ENCODE measurements around the gene APEH. TPM values are rescaled to one million over a fixed set of nuclear protein-coding genes. Genes with fewer than 3 reads are reported as not detected.
A peak's percentile ranks its signal among the peaks of the same experiment; 100 is the strongest.

APEH gene
- total RNA-seq (100 to 1,000 TPM; 130 to 136 TPM), polyA plus RNA-seq (100 to 1,000 TPM; 100 to 140 TPM)

DNA sequence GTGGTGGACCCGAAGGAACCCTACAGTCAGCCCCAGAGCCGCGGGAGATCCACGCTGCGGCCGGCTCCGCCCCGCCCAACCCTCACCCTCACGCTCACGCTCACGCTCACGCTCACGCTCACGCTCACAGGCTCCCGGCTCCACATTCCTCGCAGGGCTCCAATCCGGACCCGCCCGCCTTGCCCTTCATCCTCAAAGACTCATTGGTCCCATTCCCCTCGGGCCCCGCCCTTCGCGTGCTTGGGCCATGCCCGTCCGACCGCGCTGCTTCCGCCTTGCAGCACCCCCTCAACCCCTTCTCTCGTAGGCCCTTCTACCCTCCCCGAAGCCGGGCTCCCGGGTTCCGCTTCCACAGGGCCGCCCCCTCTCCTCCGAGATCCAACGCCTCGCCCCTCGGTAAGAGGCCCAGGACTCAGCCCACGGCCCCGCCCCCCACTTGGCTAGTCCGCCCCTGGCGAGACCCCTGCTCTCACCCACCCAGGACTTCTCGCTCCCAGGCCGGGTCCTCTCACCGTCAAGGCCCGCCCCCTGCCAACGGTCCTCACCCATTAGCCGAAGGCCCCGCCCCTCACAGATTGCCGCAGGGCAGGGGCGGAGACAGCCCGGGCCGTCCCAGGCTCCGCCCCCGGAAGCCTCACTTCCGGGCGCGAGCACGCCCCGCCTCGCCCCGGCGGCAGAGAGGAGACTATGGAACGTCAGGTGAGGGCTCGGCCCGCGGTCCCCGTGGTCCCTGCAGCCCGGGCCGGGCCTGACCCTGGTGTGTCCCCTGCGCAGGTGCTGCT lies at the start of gene APEH:
APEH (plus strand) TSS at position 637 of the 782 bp plus-strand sequence; CDS start at position 688, 51 bp downstream.
- peaks cover 24 to 36% of the 10 kb centered on the region in 2 donors for H3K36me3 Mint-ChIP-seq
- H3K36me3 ChIP-seq (ENCODE audit: insufficient read depth, low read length), result peaks cover 32% of the 10 kb centered on the region
- ChIA-PET POLR2A (ENCODE audit: partially characterized antibody) (interaction anchor here (0.8 to 4.0 kb wide), 4 partner anchors 15 to 334 kb away, joined by 3 to 85 read pairs (median 4); partner anchors contain the start of genes DAG1, MST1 and USP4), CTCF (ENCODE audit: partially characterized antibody) (interaction anchor here (0.8 to 5.3 kb wide), 4 partner anchors 13 to 220 kb away, joined by 3 to 319 read pairs (median 5); no protein-coding TSS in a partner anchor)
- H3K4me1 ChIP-seq (ENCODE audit: insufficient read depth, low read length), result peaks cover 32% of the 10 kb centered on the region
- peak; percentile 98 to 99 (median 98) for DNase-seq
- peak within 1 kb of the TSS; percentile 77 for H3K27ac ChIP-seq (ENCODE audit: low read depth, low read length)
- H3K27me3 Mint-ChIP-seq, result no peaks in the 10 kb centered on the region
- intact Hi-C loops (cut with micrococcal nuclease), result loop anchor here (1.0 to 10.0 kb wide), 6 partner anchors 15 to 332 kb away; partner anchors contain the start of genes DAG1, GMPPB, MST1 and RBM6
- H3K27me3 ChIP-seq (ENCODE audit: insufficient read depth, low read length), result no peaks in the 10 kb centered on the region
- H3K4me3 ChIP-seq (ENCODE audit: low read length in 2 of 2), result peak within 1 kb of the TSS; percentile 48 to 75
- H3K9me3 ChIP-seq (ENCODE audit: control insufficient read depth in 1 of 2, low read length in 2 of 2), result no peaks in the 10 kb centered on the region
- H3K27ac Mint-ChIP-seq, result peak within 1 kb of the TSS; percentile 97 to 99 (median 98)
- H3K4me1 Mint-ChIP-seq, result peaks cover 20 to 50% (median 34%) of the 10 kb centered on the region in 4 donors
- H3K4me3 Mint-ChIP-seq, result peak within 1 kb of the TSS; percentile 90 to 99 (median 94)
- no peaks in the 10 kb centered on the region for H3K9me3 Mint-ChIP-seq

DNA sequence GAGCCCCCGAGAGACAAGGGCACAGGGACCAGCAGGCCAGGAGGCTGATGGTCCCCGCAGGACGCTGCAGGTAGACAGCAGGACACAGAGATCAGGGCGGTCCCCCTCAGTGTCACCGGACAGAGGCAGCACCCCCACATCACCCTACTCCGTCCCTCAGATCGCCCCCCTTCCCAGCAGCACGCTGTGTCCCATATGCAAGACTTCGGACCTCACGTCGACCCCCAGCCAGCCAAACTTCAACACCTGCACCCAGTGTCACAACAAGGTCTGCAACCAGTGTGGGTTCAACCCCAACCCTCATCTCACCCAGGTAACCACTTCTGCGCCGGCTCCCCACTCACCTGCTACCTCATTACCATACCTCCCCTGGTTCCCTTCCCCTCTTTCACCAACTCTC lies 49.1 kb upstream of the APEH start:
- Mint-ChIP-seq H3K4me1 (no peaks in the 10 kb centered on the region), H3K4me3 (no peak overlapping the region), H3K9me3 (no peaks in the 10 kb centered on the region), H3K36me3 (no peaks in the 10 kb centered on the region), H3K27me3 (peaks cover 0 to 5% of the 10 kb centered on the region in 2 donors), H3K27ac (no peak overlapping the region)
- H3K27me3 ChIP-seq (ENCODE audit: insufficient read depth, low read length), result no peaks in the 10 kb centered on the region
- POLR2A ChIA-PET (ENCODE audit: partially characterized antibody), result no interaction called here
- CTCF ChIA-PET (ENCODE audit: partially characterized antibody), result no interaction called here
- H3K4me3 ChIP-seq (ENCODE audit: low read length in 2 of 2), result no peak overlapping the region
- H3K9me3 ChIP-seq (ENCODE audit: control insufficient read depth in 1 of 2, low read length in 2 of 2), result no peaks in the 10 kb centered on the region
- no peak for DNase-seq
- no peaks in the 10 kb centered on the region for H3K36me3 ChIP-seq (ENCODE audit: insufficient read depth, low read length)
- intact Hi-C loops (cut with micrococcal nuclease), result no loop called here
- H3K27ac ChIP-seq (ENCODE audit: low read depth, low read length), result no peak overlapping the region
- H3K4me1 ChIP-seq (ENCODE audit: insufficient read depth, low read length), result no peaks in the 10 kb centered on the region

DNA sequence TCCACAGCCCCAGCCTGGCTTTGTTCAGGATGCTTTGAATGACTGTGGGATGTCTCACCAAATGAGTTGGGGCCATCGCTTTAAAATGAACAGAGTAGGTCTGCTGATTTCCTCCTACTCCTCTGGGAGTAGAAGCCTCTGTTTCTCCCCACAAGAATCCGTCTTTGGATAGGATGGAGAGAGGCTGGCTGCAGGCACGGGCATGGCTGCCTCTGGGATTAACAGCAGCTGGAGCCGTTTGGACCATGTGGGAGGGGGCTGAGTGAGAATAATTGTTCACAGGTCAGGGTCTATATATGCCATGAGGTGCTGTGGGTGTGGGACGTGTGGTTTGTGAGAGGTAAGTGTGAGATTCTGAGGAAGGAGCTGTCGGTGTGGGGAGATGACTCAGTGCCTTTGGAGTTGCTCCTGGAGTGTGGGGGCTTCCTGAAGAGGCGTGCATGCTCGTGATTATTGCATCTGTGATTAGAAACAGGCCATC lies 48.0 kb upstream of the APEH start:
- no peaks in the 10 kb centered on the region for H3K36me3 ChIP-seq (ENCODE audit: insufficient read depth, low read length)
- no peaks in the 10 kb centered on the region for H3K4me1 Mint-ChIP-seq
- no peak overlapping the region for H3K4me3 Mint-ChIP-seq
- H3K36me3 Mint-ChIP-seq, result no peaks in the 10 kb centered on the region
- no peaks in the 10 kb centered on the region for H3K4me1 ChIP-seq (ENCODE audit: insufficient read depth, low read length)
- H3K27ac ChIP-seq (ENCODE audit: low read depth, low read length), result no peak overlapping the region
- no peak for DNase-seq
- CTCF ChIA-PET (ENCODE audit: partially characterized antibody), result no interaction called here
- no peak overlapping the region for H3K27ac Mint-ChIP-seq
- peaks cover 0 to 5% of the 10 kb centered on the region in 2 donors for H3K27me3 Mint-ChIP-seq
- POLR2A ChIA-PET (ENCODE audit: partially characterized antibody), result no interaction called here
- no peak overlapping the region for H3K4me3 ChIP-seq (ENCODE audit: low read length in 2 of 2)
- intact Hi-C loops (cut with micrococcal nuclease), result no loop called here
- H3K27me3 ChIP-seq (ENCODE audit: insufficient read depth, low read length), result no peaks in the 10 kb centered on the region
- H3K9me3 Mint-ChIP-seq, result peaks cover 0 to 3% (median under 1%) of the 10 kb centered on the region in 8 donors
- no peaks in the 10 kb centered on the region for H3K9me3 ChIP-seq (ENCODE audit: control insufficient read depth in 1 of 2, low read length in 2 of 2)

DNA sequence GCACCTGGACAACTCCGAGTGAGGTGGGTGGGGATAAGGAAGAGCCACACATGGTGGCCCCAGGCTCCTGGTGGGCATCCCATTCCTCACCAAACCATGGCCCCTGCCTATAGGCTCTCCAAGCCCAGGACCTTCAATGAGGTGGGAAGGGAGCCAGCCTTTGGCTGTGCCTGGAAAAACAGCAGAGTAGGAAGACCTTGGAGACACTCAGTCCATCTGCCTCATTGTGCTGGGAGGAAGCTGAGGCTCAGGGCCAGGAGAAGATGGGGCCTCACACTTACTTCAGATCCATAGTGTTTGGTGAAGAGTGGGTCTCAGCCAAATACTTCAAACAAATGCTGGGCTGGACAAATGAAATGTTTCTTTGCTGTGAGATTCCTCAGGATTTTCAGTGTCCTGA lies 47.4 kb upstream of the APEH start:
- H3K9me3 ChIP-seq (ENCODE audit: control insufficient read depth in 1 of 2, low read length in 2 of 2), result no peaks in the 10 kb centered on the region
- H3K9me3 Mint-ChIP-seq, result peaks cover 0 to 3% (median under 1%) of the 10 kb centered on the region in 8 donors
- H3K4me3 ChIP-seq (ENCODE audit: low read length in 2 of 2), result no peak overlapping the region
- no peak for DNase-seq
- peaks cover 0 to 5% of the 10 kb centered on the region in 2 donors for H3K27me3 Mint-ChIP-seq
- no peaks in the 10 kb centered on the region for H3K4me1 ChIP-seq (ENCODE audit: insufficient read depth, low read length)
- no peaks in the 10 kb centered on the region for H3K4me1 Mint-ChIP-seq
- no peak overlapping the region for H3K4me3 Mint-ChIP-seq
- CTCF ChIA-PET (ENCODE audit: partially characterized antibody), result no interaction called here
- POLR2A ChIA-PET (ENCODE audit: partially characterized antibody), result no interaction called here
- no peak overlapping the region for H3K27ac ChIP-seq (ENCODE audit: low read depth, low read length)
- intact Hi-C loops (cut with micrococcal nuclease), result no loop called here
- no peak overlapping the region for H3K27ac Mint-ChIP-seq
- no peaks in the 10 kb centered on the region for H3K27me3 ChIP-seq (ENCODE audit: insufficient read depth, low read length)
- no peaks in the 10 kb centered on the region for H3K36me3 ChIP-seq (ENCODE audit: insufficient read depth, low read length)
- no peaks in the 10 kb centered on the region for H3K36me3 Mint-ChIP-seq

DNA sequence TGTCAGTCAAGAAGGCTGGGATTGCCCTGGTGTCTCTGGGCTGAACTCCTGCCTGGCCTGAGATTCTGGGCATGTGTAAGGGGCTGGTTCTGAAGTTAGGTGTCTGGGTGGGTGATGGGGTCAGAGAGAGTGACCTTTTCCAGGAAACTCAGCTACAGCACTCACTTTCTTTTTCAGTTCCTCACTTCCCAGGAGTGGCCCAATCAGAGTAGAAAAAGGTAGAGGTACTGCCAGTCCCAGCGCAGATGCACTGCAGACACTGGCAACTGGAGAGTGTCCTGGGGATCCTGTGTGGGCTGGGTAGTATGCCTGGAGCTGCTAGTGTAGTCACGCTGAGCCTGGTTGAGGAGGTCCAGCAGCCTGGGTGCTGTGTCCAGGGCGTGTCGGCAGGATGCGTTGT lies 46.5 kb upstream of the APEH start:
- Mint-ChIP-seq H3K9me3 (peaks cover 0 to 3% (median under 1%) of the 10 kb centered on the region in 8 donors), H3K27me3 (peaks cover 0 to 9% of the 10 kb centered on the region in 2 donors), H3K36me3 (no peaks in the 10 kb centered on the region), H3K4me1 (no peaks in the 10 kb centered on the region), H3K4me3 (no peak overlapping the region), H3K27ac (no peak overlapping the region)
- DNase-seq, result no peak
- intact Hi-C loops (cut with micrococcal nuclease), result no loop called here
- Histone ChIP-seq H3K4me1 (ENCODE audit: insufficient read depth, low read length) (no peaks in the 10 kb centered on the region), H3K4me3 (ENCODE audit: low read length in 2 of 2) (no peak overlapping the region), H3K36me3 (ENCODE audit: insufficient read depth, low read length) (no peaks in the 10 kb centered on the region), H3K27me3 (ENCODE audit: insufficient read depth, low read length) (no peaks in the 10 kb centered on the region), H3K27ac (ENCODE audit: low read depth, low read length) (no peak overlapping the region), H3K9me3 (ENCODE audit: control insufficient read depth in 1 of 2, low read length in 2 of 2) (no peaks in the 10 kb centered on the region)
- POLR2A ChIA-PET (ENCODE audit: partially characterized antibody), result no interaction called here
- CTCF ChIA-PET (ENCODE audit: partially characterized antibody), result no interaction called here

DNA sequence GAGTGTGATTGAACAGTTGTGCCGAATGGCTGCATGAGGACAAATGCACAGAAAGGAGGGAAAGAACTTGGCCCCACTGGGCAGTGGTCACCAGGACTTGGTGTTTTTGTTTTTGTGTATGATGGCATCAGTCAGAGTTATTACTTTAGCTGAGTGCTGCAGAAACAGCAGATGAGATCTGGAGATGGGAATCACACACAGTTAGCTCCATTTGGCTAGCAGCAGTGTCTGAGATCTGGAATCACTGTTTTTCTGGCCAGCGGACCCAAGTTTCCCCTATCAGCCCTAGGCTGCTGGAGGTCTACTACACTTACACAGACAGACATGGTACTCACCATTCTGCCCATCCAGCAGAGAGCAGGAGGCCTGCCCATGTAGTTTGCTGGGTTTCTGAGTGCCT lies 45.9 kb upstream of the APEH start:
- Histone ChIP-seq H3K36me3 (ENCODE audit: insufficient read depth, low read length) (no peaks in the 10 kb centered on the region), H3K4me1 (ENCODE audit: insufficient read depth, low read length) (no peaks in the 10 kb centered on the region), H3K27me3 (ENCODE audit: insufficient read depth, low read length) (no peaks in the 10 kb centered on the region), H3K4me3 (ENCODE audit: low read length in 2 of 2) (no peak overlapping the region), H3K9me3 (ENCODE audit: control insufficient read depth in 1 of 2, low read length in 2 of 2) (no peaks in the 10 kb centered on the region), H3K27ac (ENCODE audit: low read depth, low read length) (no peak overlapping the region)
- CTCF ChIA-PET (ENCODE audit: partially characterized antibody), result no interaction called here
- Mint-ChIP-seq H3K36me3 (no peaks in the 10 kb centered on the region), H3K9me3 (peaks cover 0 to 3% (median under 1%) of the 10 kb centered on the region in 8 donors), H3K4me3 (no peak overlapping the region), H3K27ac (no peak overlapping the region), H3K4me1 (no peaks in the 10 kb centered on the region), H3K27me3 (peaks cover 0 to 9% of the 10 kb centered on the region in 2 donors)
- intact Hi-C loops (cut with micrococcal nuclease), result no loop called here
- POLR2A ChIA-PET (ENCODE audit: partially characterized antibody), result no interaction called here
- no peak for DNase-seq

DNA sequence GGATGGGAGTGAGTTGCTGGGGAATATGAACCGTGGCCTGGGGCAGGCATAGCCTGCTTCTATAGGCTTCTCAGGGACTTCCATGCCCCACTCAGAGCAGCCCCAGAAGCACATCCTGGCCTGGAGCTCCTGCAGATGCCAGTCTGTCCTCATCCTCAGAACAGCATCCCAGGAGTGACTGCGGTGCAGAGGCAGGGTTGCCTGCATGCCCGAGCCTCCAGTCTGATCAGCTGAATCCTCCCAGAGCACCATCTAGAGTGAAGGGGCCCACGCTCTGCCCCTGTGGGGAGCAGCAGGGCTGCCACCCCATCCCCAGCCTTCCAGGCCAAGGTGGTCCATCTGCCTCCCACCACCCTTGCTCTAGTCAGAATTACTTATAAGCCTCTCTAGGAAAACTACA lies 44.7 kb upstream of the APEH start:
- no peaks in the 10 kb centered on the region for H3K36me3 Mint-ChIP-seq
- Histone ChIP-seq H3K4me3 (ENCODE audit: low read length in 2 of 2) (no peak overlapping the region), H3K27me3 (ENCODE audit: insufficient read depth, low read length) (no peaks in the 10 kb centered on the region), H3K4me1 (ENCODE audit: insufficient read depth, low read length) (no peaks in the 10 kb centered on the region), H3K27ac (ENCODE audit: low read depth, low read length) (no peak overlapping the region), H3K9me3 (ENCODE audit: control insufficient read depth in 1 of 2, low read length in 2 of 2) (no peaks in the 10 kb centered on the region), H3K36me3 (ENCODE audit: insufficient read depth, low read length) (no peaks in the 10 kb centered on the region)
- no peaks in the 10 kb centered on the region for H3K4me1 Mint-ChIP-seq
- ChIA-PET POLR2A (ENCODE audit: partially characterized antibody) (no interaction called here), CTCF (ENCODE audit: partially characterized antibody) (no interaction called here)
- H3K9me3 Mint-ChIP-seq, result peaks cover 0 to 3% (median under 1%) of the 10 kb centered on the region in 8 donors
- H3K4me3 Mint-ChIP-seq, result no peak overlapping the region
- peaks cover 0 to 9% of the 10 kb centered on the region in 2 donors for H3K27me3 Mint-ChIP-seq
- no peak for DNase-seq
- H3K27ac Mint-ChIP-seq, result no peak overlapping the region
- intact Hi-C loops (cut with micrococcal nuclease), result no loop called here

All from CD4-positive, alpha-beta memory T cell (primary cell).